CD4-positive, alpha-beta T cell treated with Interleukin-4 for 1 hour (primary cell): ENCODE measurements around the gene STRADA.
"Not testable (repeated sequence)": the region's sequence is repeated elsewhere in the genome, so short reads cannot be mapped to it uniquely, and the experiment has no call there.

ENCODE experiments used
- DNase-seq, 2 donors: peaks; one replicate each; pipeline ENCODE4 v3.0.0-alpha.2; 2020 to 2022

The STRADA gene

DNA sequence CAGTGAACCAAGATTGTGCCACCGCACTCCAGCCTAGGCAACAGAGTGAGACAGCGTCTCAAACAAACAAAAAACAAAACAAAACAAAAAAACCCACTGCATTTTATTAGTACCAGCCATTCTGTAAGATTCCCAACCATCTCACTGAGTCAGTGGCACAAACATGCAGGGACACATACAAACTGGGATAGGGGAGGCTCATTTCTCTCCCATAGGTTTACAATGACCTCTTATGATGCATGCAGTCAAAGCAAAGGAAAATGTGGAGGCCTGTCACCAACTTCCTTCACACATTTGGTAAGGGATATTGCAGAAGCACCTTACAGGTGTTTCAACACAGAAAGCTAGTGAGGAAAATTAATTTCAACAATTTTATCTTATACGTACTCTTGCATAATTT, 12.4 kb upstream of the STRADA start:
- no peak for DNase-seq

- no peak for DNase-seq
Measured at GRCh38 chr17:63753215-63753614, 11.6 kb upstream of the STRADA start.

GRCh38 chr17:63752707-63753106, 11.1 kb upstream of the STRADA start:
- DNase-seq, result no peak

GRCh38 chr17:63751806-63752205, 10.2 kb upstream of the STRADA start:
- peak; percentile 30 to 38 for DNase-seq

GRCh38 chr17:63741143-63741407, 524 bp downstream of the STRADA start:
- no peak for DNase-seq

GRCh38 chr17:63740464-63741142, 996 bp downstream of the STRADA start:
- no peak for DNase-seq

GRCh38 chr17:63735691-63736090, 5.9 kb downstream of the STRADA start:
- DNase-seq, result no peak

GRCh38 chr17:63722403-63722802, 19.2 kb downstream of the STRADA start:
- DNase-seq, result no peak

GRCh38 chr17:63720194-63720593, 21.4 kb downstream of the STRADA start:
- DNase-seq, result not testable (repeated sequence)

GRCh38 chr17:63718988-63719387, 22.6 kb downstream of the STRADA start:
- no peak for DNase-seq

DNA sequence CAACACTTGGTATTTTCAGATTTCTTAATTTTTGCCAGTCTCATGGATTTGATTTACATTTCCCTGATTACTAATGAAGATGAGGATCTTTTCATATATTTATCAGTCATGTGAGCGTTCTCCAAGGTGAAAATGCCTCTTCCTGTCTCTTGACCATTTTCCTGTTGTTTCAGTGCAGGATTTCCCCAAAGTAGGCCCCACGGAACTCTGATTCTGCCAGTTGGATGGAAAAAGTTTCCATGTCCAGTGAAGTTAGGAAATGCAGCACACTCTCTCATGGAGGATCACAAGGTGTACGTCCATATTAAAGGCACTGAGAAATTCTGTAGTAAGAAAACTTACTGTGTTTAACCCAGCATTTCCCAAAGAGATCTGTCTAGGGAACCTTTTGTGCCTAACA, 25.2 kb downstream of the STRADA start:
- DNase-seq, result no peak

GRCh38 chr17:63714550-63715277, 26.9 kb downstream of the STRADA start:
- DNase-seq, result no peak

DNA sequence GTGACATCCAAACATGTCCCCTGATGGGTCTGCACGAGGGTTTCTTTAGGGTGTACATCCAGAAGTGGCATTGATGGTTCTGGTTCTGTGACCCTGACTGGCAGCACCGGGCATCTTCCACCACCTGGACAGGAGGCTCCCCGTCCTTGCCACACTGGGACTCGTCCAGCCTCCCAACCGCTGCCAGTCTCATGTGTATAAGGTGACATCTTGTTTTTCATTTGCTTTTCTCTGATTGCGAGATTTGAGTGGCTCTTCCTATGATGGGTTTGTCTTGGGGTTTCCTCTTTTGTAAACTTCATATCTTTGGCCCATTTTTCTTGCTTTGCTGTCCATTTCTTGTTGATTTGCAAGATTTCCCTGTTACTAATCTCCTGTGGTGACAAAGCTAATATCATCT, 32.5 kb downstream of the STRADA start:
- DNase-seq, result no peak

GRCh38 chr17:63707151-63707550, 34.4 kb downstream of the STRADA start:
- peak; percentile 20 to 50 for DNase-seq

- DNase-seq, result peak in 1 of 2 donors; percentile 34
Measured at GRCh38 chr17:63706336-63707082, 35.1 kb downstream of the STRADA start.

DNA sequence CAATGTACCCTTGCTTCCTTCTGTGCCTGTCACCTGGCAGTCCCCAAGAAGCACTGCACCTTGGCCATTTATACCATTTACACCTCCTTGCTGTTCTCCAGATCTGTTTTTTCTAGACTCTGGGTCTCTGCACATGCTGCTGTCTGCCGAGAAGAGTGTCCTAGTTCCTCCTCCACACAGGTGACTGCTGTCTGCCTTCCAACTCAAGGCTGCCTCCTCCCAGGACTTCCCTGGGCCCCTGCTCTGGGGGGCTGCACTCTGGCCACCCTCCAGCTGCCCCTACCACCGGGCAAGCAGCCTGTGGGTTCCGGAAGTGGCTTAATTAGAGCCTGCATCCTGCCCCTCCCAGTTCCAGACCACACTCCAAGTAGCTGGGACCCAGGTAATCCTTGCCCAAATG, 35.9 kb downstream of the STRADA start:
- DNase-seq, result no peak

DNA sequence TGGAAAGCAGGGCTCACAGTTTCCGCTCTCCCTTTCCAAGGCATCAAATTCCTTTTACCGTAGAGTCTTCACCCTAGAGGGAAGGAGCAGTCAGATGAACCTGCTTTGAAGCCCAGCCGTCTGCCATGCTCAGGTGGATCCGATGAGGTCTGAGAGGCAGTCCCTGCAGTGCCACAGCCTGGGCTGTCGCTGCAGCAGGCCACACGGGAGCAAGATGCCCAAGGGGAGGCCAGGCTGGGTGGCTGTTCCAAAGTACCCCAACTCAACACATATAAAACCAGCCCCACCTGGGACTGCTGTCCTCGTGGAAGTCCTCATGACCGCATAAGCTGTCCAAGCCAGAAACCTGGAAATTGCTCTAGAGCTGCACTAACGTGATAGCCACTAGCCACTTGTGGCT, 36.8 kb downstream of the STRADA start:
- DNase-seq, result no peak

DNA sequence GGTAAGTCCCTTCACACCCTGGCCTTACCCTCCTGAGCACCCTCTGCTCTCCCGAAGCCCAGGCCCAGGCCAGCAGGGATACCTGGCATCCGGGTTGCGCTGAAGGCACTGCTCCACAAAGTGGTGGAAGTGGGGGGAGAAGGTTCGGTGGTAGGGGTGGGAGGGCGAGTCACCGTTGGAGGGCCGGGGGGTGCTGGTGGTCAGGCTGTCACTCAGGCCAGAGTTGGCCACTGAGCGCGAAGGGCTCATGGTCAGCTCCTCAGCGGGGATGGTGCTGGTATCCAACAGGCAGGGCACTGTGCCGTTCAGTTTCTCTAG, 37.4 kb downstream of the STRADA start:
- no peak for DNase-seq

DNA sequence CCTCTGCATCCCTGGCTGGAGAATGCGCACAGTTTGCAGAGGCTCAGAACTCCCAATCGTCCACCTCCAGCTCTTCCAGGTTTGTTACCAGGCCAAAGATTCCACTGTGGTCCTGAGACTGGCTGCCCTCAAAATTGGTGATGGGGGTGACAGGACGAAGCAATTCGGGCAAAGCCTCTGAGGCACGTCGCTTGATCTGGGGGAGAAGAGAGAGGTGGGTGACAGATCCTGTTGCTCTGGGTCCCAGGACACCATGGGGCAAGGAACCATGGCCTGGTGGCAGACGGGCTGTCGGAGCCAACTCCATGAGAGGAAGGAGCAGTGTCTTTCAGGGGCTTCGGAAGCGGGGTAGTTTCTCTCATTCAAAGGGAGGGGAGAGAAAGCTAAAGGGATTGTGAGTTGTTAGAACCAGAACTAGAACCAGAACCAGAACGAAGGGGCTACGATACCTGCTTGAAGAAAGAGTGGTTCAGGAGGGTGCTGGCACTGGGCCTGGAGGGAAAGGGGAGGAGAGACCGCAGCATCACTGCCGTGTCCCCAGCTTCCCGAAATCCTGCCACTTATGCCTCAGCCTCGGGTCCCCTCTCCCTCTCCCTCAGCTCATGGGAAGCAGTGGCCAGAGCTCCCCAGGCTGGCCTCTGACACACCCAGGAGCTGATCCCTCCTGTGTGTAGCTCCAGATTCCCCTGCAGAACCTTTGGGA, 37.9 kb downstream of the STRADA start:
- DNase-seq, result no peak

DNA sequence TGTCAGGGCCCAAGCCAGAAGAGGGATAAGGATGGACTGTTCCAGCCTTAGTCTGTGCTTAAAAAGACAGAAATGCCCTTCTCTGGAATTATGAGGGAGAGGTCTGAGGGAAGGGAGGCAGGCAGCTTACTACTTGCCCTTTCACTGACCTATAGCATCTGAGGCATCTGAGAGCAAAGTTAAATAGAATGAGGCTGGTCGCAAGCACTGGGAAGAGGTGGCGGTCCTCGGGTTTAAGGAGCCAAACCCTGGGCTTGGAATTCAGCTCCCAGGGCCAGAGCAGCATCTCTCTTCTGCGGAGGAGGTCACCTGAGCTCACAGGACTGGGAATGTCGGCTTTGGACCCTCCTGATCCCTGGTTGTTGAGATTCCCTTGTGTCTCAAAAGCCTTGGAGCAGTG, 38.6 kb downstream of the STRADA start:
- no peak for DNase-seq

DNA sequence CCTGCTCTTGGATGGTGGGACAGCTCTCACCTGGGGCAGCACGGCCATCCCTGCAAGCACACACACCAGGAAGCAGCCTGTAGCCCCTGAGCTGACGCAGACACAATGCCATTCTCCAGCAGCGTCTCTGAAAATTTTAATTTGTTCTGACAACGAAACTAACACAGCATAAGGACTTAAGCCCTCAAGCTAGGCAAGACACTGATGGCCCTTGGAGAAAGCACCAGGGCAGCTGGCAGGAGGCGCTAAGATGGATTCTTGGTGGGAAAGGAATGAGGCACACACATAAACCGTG, 38.9 kb downstream of the STRADA start:
- no peak for DNase-seq

- peak; percentile 81 to 84 for DNase-seq
Measured at GRCh38 chr17:63701868-63702720, 39.5 kb downstream of the STRADA start.

DNA sequence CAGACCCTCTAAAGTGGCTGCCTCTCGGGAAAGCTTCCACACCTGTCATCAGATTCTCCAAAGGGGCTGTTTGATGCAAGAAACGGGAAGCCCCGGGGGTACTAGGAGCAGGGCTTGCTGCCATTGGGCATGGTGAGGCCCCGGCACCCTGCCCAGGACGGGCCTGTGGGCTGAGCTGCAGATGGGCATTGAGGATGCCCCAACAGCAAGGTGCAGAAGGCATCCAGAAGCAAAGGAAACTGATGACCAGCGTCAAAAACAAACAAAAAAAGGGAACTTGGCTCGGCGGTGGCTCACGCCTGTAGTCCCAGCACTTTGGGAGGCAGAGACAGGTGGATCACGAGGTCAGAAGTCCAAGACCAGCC, 40.2 kb downstream of the STRADA start:
- no peak for DNase-seq
